ENCODE data around the gene COPB2. TPM values are rescaled to one million over a fixed set of nuclear protein-coding genes. Genes with fewer than 3 reads are reported as not detected.

The COPB2 gene
- 119 TPM for total RNA-seq (2021; ENCODE audit: unreplicated experiment)
- polyA plus RNA-seq (2012): 89.6 and 114 TPM in 2 replicates
- Bru-seq, nascent RNA: percentile 94 among the genes with signal in this experiment
- percentile 97 among the genes with signal in this experiment for BruChase-seq, experiment 1, labeled RNA remaining after a 6-hour chase
- BruChase-seq, experiment 2, labeled RNA remaining after a 2-hour chase: percentile 94 among the genes with signal in this experiment
- long read RNA-seq, transcript COPB2-201 (22 exons, 3,360 nt): major isoform, 170 of 300 reads
- long read RNA-seq, partial matches to known transcripts: 67 of 300 reads
- long read RNA-seq, other reads (novel, unspliced or antisense): 63 of 300 reads

DNA sequence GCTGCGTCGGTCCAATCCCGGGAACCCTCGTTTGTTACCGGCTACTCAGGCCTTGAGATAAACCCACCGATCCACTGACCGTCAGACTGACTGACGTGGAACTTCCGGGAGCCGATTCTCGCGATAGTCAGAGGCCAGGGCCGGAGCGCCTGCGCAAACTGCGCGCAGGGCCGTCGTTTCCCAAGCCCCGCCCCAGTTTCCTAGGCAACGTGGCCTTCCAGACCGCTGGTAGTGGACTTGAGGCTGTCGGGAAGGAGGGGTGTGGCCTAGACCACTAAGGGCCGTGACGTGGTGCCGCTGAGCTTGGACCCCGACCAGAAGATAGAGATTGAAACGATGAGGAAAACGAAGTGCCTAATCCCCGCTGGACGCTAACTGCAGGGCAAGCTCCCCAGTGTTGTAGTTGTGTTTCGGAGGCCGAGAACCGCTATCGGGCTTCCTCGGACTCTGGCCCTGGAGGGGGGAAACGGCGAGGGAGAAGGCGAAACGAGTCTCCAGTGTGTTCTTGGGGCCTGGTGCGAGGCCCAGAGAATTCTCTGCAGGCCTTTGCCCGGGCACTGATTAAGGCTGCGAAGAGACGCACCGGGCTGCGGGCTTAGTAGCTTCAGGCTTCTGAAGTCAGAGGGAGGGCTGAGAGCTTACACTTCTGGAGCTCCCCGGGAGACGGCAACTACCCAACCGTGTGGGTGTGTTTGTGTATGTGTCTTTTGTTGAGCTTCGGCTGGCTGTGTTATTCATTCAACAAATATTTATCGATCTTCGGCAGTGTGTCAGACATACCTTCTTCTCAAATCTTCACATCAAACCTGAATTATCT, at the start of gene COPB2:
Gene COPB2, minus strand, starts transcription at position 96 of the 817 bp plus-strand sequence. CDS start 97 bp downstream, outside the sequence.
- H3K36me3 ChIP-seq (ENCODE audit: control insufficient read depth in 1 of 2, insufficient read depth in 2 of 2, low read length in 2 of 2): no peaks in the 10 kb centered on the region
- H3K9me3 ChIP-seq (ENCODE audit: control insufficient read depth in 1 of 2, insufficient read depth in 1 of 2, low read depth in 1 of 2, low read length in 2 of 2): no peaks in the 10 kb centered on the region
- peak; percentile 95 for ATAC-seq
- no peaks in the 10 kb centered on the region for H4K20me1 ChIP-seq (ENCODE audit: insufficient read depth)
- DNase-seq (ENCODE audit: low read depth, low spot score): peak; percentile 98
- peaks cover 10 to 18% of the 10 kb centered on the region in 2 experiments for H3K4me1 ChIP-seq (ENCODE audit: control insufficient read depth in 1 of 2, insufficient read depth in 2 of 2, low read length in 2 of 2)
- ChIA-PET POLR2A (interaction anchor here (0.8 to 1.4 kb wide), 3 partner anchors 8 to 145 kb away, joined by 3 to 4 read pairs (median 3); no protein-coding TSS in a partner anchor), RAD21 (ENCODE audit: low non-redundant PET in 1 of 2, low total read pairs in 2 of 2, uncharacterized antibody in 2 of 2, unreplicated experiment in 2 of 2) (interaction anchor here in 1 of 2 experiments (0.6 kb wide), 1 partner anchor 8 kb away, joined by 3 read pairs; no protein-coding TSS in a partner anchor), CTCF (interaction anchor here (0.7 to 1.9 kb wide), 3 partner anchors 36 to 466 kb away, joined by 4 to 12 read pairs (median 5); no protein-coding TSS in a partner anchor)
- peak within 1 kb of the TSS; percentile 89 to 94 for H3K4me3 ChIP-seq (replicated peaks in 1 of 2; ENCODE audit: low read depth in 1 of 2, low read length in 2 of 2)
- peak; percentile 90 for TF ChIP-seq ZFX (IDR thresholded peaks at IDR 0.05)
- TF ChIP-seq ELF1 (IDR thresholded peaks at IDR 0.05; ENCODE audit: borderline replicate concordance, low read depth): peak; percentile 80
- TF ChIP-seq, protein P1, sequence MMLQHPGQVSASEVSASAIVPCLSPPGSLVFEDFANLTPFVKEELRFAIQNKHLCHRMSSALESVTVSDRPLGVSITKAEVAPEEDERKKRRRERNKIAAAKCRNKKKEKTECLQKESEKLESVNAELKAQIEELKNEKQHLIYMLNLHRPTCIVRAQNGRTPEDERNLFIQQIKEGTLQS (IDR thresholded peaks at IDR 0.05): no peak
- TF ChIP-seq, protein P2, sequence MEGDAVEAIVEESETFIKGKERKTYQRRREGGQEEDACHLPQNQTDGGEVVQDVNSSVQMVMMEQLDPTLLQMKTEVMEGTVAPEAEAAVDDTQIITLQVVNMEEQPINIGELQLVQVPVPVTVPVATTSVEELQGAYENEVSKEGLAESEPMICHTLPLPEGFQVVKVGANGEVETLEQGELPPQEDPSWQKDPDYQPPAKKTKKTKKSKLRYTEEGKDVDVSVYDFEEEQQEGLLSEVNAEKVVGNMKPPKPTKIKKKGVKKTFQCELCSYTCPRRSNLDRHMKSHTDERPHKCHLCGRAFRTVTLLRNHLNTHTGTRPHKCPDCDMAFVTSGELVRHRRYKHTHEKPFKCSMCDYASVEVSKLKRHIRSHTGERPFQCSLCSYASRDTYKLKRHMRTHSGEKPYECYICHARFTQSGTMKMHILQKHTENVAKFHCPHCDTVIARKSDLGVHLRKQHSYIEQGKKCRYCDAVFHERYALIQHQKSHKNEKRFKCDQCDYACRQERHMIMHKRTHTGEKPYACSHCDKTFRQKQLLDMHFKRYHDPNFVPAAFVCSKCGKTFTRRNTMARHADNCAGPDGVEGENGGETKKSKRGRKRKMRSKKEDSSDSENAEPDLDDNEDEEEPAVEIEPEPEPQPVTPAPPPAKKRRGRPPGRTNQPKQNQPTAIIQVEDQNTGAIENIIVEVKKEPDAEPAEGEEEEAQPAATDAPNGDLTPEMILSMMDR (IDR thresholded peaks at IDR 0.05 in 2 of 3, conservative IDR thresholded peaks at IDR 0.05 in 1 of 3; ENCODE audit: borderline replicate concordance in 1 of 3, insufficient read depth in 1 of 3, low read depth in 2 of 3, low read length in 2 of 3): no peak
- peak; percentile 0 for TF ChIP-seq YY1 (IDR thresholded peaks at IDR 0.05; ENCODE audit: extremely low read depth, insufficient replicate concordance, low read depth, low read length)
- TF ChIP-seq CBX3 (IDR thresholded peaks at IDR 0.05; ENCODE audit: low read depth): no peak
- peak; percentile 53 for TF ChIP-seq FOSL1 (IDR thresholded peaks at IDR 0.05; ENCODE audit: low read depth)
- TF ChIP-seq, protein P3, sequence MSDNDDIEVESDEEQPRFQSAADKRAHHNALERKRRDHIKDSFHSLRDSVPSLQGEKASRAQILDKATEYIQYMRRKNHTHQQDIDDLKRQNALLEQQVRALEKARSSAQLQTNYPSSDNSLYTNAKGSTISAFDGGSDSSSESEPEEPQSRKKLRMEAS (IDR thresholded peaks at IDR 0.05): peak; percentile 65
- TF ChIP-seq POLR2AphosphoS5 (IDR thresholded peaks at IDR 0.05; ENCODE audit: low read depth, low read length): peak; percentile 85
- TF ChIP-seq, protein P4, sequence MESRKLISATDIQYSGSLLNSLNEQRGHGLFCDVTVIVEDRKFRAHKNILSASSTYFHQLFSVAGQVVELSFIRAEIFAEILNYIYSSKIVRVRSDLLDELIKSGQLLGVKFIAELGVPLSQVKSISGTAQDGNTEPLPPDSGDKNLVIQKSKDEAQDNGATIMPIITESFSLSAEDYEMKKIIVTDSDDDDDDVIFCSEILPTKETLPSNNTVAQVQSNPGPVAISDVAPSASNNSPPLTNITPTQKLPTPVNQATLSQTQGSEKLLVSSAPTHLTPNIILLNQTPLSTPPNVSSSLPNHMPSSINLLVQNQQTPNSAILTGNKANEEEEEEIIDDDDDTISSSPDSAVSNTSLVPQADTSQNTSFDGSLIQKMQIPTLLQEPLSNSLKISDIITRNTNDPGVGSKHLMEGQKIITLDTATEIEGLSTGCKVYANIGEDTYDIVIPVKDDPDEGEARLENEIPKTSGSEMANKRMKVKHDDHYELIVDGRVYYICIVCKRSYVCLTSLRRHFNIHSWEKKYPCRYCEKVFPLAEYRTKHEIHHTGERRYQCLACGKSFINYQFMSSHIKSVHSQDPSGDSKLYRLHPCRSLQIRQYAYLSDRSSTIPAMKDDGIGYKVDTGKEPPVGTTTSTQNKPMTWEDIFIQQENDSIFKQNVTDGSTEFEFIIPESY (IDR thresholded peaks at IDR 0.05; ENCODE audit: extremely low read depth, insufficient replicate concordance, low read length): peak; percentile 98
- TF ChIP-seq SP1 (IDR thresholded peaks at IDR 0.05; ENCODE audit: low read depth): peak; percentile 36; the same call in 1 of the 2 replicates
- 0 out of 2 replicates have a peak, but pooled peaks have one; percentile 48 for TF ChIP-seq JUND (IDR thresholded peaks at IDR 0.05)
- TF ChIP-seq SIN3A (IDR thresholded peaks at IDR 0.05; ENCODE audit: low read depth): peak; percentile 71
- TF ChIP-seq POLR2A (IDR thresholded peaks at IDR 0.05; ENCODE audit: borderline replicate concordance, extremely low read depth, insufficient read depth, insufficient read length): peak; percentile 64
- no peak for TF ChIP-seq SRF (IDR thresholded peaks at IDR 0.05; ENCODE audit: low read depth)
- peak; percentile 53; the same call in 1 of the 2 replicates for TF ChIP-seq EGR1 (IDR thresholded peaks at IDR 0.05; ENCODE audit: low read depth)
- H3K9ac ChIP-seq (ENCODE audit: low read length): peak within 1 kb of the TSS; percentile 93
- peak within 1 kb of the TSS; percentile 85 for H3K4me2 ChIP-seq (ENCODE audit: low read length)
- no peaks in the 10 kb centered on the region for H3K27me3 ChIP-seq (ENCODE audit: insufficient read depth, low read length)
- H3K79me2 ChIP-seq (ENCODE audit: insufficient read depth, low read length): peaks cover 46% of the 10 kb centered on the region
- intact Hi-C loops (cut with micrococcal nuclease): no loop called here
- H2AFZ ChIP-seq (ENCODE audit: low read depth, low read length, poor library complexity, severe bottlenecking): no peak within 1 kb of the TSS
- no TSS peak for BruUV-seq (replicated peaks)
- peak within 1 kb of the TSS; percentile 88 for H3K27ac ChIP-seq (ENCODE audit: low read depth, low read length)
- H3K9me2 ChIP-seq (ENCODE audit: insufficient read depth): no peaks in the 10 kb centered on the region
